H1 (cell line): ENCODE measurements around the gene CTIF. TPM values are rescaled to one million over a fixed set of nuclear protein-coding genes. Genes with fewer than 3 reads are reported as not detected.

Experiments
- CTBP2 ChIP-seq: IDR thresholded peaks from 2 replicates; pipeline ENCODE4 v1.7.0; 2011; ENCODE audit warnings: borderline replicate concordance, mild to moderate bottlenecking, moderate library complexity, mixed read lengths, low read length; ENCODE audit not compliant: insufficient read depth, insufficient read length
- KDM5A ChIP-seq: fragments of 200-600 bp; IDR thresholded peaks from 2 replicates; pipeline ENCODE4 v1.7.1; 2012; ENCODE audit warnings: mild to moderate bottlenecking, low read length, inconsistent platforms, mixed read lengths
- PHF8 ChIP-seq: fragments of 200-600 bp; sonication (generic); conservative IDR thresholded peaks from 2 replicates; pipeline ENCODE4 v1.7.1; 2012; ENCODE audit warnings: low read depth, mild to moderate bottlenecking, inconsistent platforms, low read length, moderate library complexity
- RFX5 ChIP-seq: IDR thresholded peaks from 2 replicates; pipeline ENCODE4 v1.6.1; 2011; ENCODE audit warnings: low read depth, low read length, improper control_type of control experiment, borderline replicate concordance
- RNF2 ChIP-seq: fragments of 200-900, 300-1000 bp; sonication (generic); IDR thresholded peaks from 2 replicates; pipeline ENCODE4 v1.7.1; 2016; ENCODE audit warnings: borderline replicate concordance, low read depth, mild to moderate bottlenecking, antibody characterized with exemption, low read length; ENCODE audit not compliant: poor library complexity, severe bottlenecking; ENCODE audit errors: missing control alignments
- TAF1 ChIP-seq: IDR thresholded peaks from 2 replicates; pipeline ENCODE4 v1.6.1; 2011; ENCODE audit warnings: mild to moderate bottlenecking, low read depth, low read length
- polyA plus RNA-seq, 7 experiments: library from polyadenylated mRNA; depleted of rRNA in 3 of 7; stranded (reverse) in 5 of 7; unstranded in 2 of 7; fragments of >200 nt in 5 of 7; fragments of 200-250 nt in 2 of 7; gene quantifications; 1 replicate in 5 of 7; 2 replicates in 1 of 7; 4 replicates in 1 of 7; pipeline versions ENCODE4 v1.2.1 to v1.2.3, GENCODE V29; 2011 to 2013; ENCODE audit warnings: missing spikeins in 2 of 7, mixed read lengths in 2 of 7
- total RNA-seq: library from RNA; stranded (reverse); fragmentation: NEBNext Ultra II Directional; extraction: Animal tissue kit (Norgen Biotek cat#: 25700); gene quantifications from 2 replicates; pipeline ENCODE4 v1.2.1, GENCODE V29; 2021
- TF ChIP-seq, protein P1 (sequence below): fragments of 300-600 bp; sonication (generic); IDR thresholded peaks from 2 replicates; pipeline ENCODE4 v1.7.1; 2012; ENCODE audit warnings: low read length, moderate library complexity, mild to moderate bottlenecking, inconsistent platforms; ENCODE audit not compliant: insufficient replicate concordance
- TF ChIP-seq, protein P2 (sequence below): IDR thresholded peaks from 2 replicates; pipeline ENCODE4 v1.6.1; 2012; ENCODE audit warnings: inconsistent platforms
- TF ChIP-seq, protein P3 (sequence below): IDR thresholded peaks from 2 replicates; pipeline ENCODE4 v1.6.1; 2011; ENCODE audit warnings: low read depth, mild to moderate bottlenecking, low read length; ENCODE audit not compliant: insufficient read depth

The CTIF gene
- total and polyA plus RNA-seq, 2 of the 8 experiments (the other 6 are each of a cell fraction or from before 2014, with no cell fraction given): 9.0 to 17.8 TPM

DNA sequence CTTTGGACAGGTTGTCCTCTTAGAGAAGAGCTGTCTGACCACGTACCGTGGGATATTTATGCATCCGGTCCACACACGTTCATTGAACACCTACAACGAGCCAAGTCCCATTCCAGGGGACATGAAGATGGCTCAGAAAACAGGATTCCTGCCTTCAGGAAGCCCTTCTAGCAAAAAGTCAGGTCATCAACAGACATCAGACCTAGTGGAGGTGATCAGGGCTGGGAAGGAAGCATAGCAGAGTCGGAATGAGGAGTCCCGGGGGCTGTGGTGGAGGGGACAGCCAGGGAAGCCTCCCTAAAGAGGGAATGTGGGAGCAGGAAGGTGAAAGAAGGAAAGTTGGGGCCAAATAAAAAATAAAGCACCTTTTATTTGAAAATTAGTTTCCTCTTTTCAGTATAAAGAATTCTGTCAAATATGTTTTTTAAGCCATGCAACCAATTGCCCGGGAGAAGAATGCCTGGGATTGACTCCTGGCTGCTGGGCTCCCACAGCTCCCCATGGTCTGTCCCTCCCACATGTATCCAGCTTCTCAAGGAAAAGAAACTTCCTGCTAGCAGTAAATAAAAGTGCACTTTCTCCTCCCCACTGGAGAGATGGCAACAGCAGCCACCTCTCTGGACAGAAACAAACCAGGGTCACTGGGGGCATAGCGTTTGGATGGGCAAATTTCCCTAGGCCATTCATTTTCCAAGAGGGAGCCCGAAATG lies 267.1 kb downstream of the CTIF start (continued):
- TF ChIP-seq, protein P1, sequence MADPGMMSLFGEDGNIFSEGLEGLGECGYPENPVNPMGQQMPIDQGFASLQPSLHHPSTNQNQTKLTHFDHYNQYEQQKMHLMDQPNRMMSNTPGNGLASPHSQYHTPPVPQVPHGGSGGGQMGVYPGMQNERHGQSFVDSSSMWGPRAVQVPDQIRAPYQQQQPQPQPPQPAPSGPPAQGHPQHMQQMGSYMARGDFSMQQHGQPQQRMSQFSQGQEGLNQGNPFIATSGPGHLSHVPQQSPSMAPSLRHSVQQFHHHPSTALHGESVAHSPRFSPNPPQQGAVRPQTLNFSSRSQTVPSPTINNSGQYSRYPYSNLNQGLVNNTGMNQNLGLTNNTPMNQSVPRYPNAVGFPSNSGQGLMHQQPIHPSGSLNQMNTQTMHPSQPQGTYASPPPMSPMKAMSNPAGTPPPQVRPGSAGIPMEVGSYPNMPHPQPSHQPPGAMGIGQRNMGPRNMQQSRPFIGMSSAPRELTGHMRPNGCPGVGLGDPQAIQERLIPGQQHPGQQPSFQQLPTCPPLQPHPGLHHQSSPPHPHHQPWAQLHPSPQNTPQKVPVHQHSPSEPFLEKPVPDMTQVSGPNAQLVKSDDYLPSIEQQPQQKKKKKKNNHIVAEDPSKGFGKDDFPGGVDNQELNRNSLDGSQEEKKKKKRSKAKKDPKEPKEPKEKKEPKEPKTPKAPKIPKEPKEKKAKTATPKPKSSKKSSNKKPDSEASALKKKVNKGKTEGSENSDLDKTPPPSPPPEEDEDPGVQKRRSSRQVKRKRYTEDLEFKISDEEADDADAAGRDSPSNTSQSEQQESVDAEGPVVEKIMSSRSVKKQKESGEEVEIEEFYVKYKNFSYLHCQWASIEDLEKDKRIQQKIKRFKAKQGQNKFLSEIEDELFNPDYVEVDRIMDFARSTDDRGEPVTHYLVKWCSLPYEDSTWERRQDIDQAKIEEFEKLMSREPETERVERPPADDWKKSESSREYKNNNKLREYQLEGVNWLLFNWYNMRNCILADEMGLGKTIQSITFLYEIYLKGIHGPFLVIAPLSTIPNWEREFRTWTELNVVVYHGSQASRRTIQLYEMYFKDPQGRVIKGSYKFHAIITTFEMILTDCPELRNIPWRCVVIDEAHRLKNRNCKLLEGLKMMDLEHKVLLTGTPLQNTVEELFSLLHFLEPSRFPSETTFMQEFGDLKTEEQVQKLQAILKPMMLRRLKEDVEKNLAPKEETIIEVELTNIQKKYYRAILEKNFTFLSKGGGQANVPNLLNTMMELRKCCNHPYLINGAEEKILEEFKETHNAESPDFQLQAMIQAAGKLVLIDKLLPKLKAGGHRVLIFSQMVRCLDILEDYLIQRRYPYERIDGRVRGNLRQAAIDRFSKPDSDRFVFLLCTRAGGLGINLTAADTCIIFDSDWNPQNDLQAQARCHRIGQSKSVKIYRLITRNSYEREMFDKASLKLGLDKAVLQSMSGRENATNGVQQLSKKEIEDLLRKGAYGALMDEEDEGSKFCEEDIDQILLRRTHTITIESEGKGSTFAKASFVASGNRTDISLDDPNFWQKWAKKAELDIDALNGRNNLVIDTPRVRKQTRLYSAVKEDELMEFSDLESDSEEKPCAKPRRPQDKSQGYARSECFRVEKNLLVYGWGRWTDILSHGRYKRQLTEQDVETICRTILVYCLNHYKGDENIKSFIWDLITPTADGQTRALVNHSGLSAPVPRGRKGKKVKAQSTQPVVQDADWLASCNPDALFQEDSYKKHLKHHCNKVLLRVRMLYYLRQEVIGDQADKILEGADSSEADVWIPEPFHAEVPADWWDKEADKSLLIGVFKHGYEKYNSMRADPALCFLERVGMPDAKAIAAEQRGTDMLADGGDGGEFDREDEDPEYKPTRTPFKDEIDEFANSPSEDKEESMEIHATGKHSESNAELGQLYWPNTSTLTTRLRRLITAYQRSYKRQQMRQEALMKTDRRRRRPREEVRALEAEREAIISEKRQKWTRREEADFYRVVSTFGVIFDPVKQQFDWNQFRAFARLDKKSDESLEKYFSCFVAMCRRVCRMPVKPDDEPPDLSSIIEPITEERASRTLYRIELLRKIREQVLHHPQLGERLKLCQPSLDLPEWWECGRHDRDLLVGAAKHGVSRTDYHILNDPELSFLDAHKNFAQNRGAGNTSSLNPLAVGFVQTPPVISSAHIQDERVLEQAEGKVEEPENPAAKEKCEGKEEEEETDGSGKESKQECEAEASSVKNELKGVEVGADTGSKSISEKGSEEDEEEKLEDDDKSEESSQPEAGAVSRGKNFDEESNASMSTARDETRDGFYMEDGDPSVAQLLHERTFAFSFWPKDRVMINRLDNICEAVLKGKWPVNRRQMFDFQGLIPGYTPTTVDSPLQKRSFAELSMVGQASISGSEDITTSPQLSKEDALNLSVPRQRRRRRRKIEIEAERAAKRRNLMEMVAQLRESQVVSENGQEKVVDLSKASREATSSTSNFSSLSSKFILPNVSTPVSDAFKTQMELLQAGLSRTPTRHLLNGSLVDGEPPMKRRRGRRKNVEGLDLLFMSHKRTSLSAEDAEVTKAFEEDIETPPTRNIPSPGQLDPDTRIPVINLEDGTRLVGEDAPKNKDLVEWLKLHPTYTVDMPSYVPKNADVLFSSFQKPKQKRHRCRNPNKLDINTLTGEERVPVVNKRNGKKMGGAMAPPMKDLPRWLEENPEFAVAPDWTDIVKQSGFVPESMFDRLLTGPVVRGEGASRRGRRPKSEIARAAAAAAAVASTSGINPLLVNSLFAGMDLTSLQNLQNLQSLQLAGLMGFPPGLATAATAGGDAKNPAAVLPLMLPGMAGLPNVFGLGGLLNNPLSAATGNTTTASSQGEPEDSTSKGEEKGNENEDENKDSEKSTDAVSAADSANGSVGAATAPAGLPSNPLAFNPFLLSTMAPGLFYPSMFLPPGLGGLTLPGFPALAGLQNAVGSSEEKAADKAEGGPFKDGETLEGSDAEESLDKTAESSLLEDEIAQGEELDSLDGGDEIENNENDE: no peak
- TF ChIP-seq RFX5 (no peak), RNF2 (no peak), PHF8 (no peak), TAF1 (no peak), CTBP2 (no peak), KDM5A (no peak)
- TF ChIP-seq, protein P2, sequence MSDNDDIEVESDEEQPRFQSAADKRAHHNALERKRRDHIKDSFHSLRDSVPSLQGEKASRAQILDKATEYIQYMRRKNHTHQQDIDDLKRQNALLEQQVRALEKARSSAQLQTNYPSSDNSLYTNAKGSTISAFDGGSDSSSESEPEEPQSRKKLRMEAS: no peak
- TF ChIP-seq, protein P3, sequence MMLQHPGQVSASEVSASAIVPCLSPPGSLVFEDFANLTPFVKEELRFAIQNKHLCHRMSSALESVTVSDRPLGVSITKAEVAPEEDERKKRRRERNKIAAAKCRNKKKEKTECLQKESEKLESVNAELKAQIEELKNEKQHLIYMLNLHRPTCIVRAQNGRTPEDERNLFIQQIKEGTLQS: no peak
